ENCODE measurements around the gene RETREG1. TPM values are rescaled to one million over a fixed set of nuclear protein-coding genes. Genes with fewer than 3 reads are reported as not detected.

RETREG1 gene
- total RNA-seq, 1 donor from 2014 or later, result 3.0 TPM

- no peaks in the 10 kb centered on the region for H3K79me2 ChIP-seq (ENCODE audit: low read depth)
- DNase-seq (ENCODE audit: low spot score), result no peak
- H3K36me3 ChIP-seq, result no peaks in the 10 kb centered on the region
- no peak overlapping the region for H3K4me3 Mint-ChIP-seq
- no peak overlapping the region for H2AFZ ChIP-seq (replicated peaks)
- no peaks in the 10 kb centered on the region for H3K27me3 ChIP-seq
- TF ChIP-seq CTCF (IDR thresholded peaks at IDR 0.05), result no peak
- TF ChIP-seq EZH2phosphoT487 (IDR thresholded peaks at IDR 0.05), result no peak
- no peak overlapping the region for H3K4me3 ChIP-seq
- peaks cover 2% of the 10 kb centered on the region for H3K27me3 Mint-ChIP-seq (ENCODE audit: insufficient read depth, low read depth)
- H4K20me1 ChIP-seq (ENCODE audit: low read depth), result no peaks in the 10 kb centered on the region
- H3K4me2 ChIP-seq, result no peak overlapping the region
- H3K4me1 Mint-ChIP-seq, result peaks cover 9% of the 10 kb centered on the region
- no peak overlapping the region for H3K27ac ChIP-seq
- peaks cover 4% of the 10 kb centered on the region for H3K9me3 Mint-ChIP-seq
- no peaks in the 10 kb centered on the region for H3F3A ChIP-seq (ENCODE audit: low read depth)
- no peaks in the 10 kb centered on the region for H3K4me1 ChIP-seq
- no peaks in the 10 kb centered on the region for H3K36me3 Mint-ChIP-seq
- H3K27ac Mint-ChIP-seq, result peak overlapping the region; percentile 81
- H3K9ac ChIP-seq, result no peak overlapping the region
- no peaks in the 10 kb centered on the region for H3K9me3 ChIP-seq (ENCODE audit: low read depth)
These were observed 80.0 kb downstream of the RETREG1 start for GRCh38 chr5:16536818-16537217.

GRCh38 chr5:16536246-16536645 is 80.6 kb downstream of the RETREG1 start:
- Histone ChIP-seq H3K4me1 (no peaks in the 10 kb centered on the region), H3K27me3 (no peaks in the 10 kb centered on the region), H4K20me1 (ENCODE audit: low read depth) (no peaks in the 10 kb centered on the region), H3K79me2 (ENCODE audit: low read depth) (no peaks in the 10 kb centered on the region), H2AFZ (replicated peaks) (no peak overlapping the region), H3K36me3 (no peaks in the 10 kb centered on the region), H3K4me3 (no peak overlapping the region), H3K9me3 (ENCODE audit: low read depth) (no peaks in the 10 kb centered on the region), H3F3A (ENCODE audit: low read depth) (no peaks in the 10 kb centered on the region), H3K27ac (no peak overlapping the region), H3K4me2 (no peak overlapping the region), H3K9ac (no peak overlapping the region)
- Mint-ChIP-seq H3K9me3 (peaks cover 4% of the 10 kb centered on the region), H3K27me3 (ENCODE audit: insufficient read depth, low read depth) (peaks cover 2% of the 10 kb centered on the region), H3K27ac (no peak overlapping the region), H3K36me3 (no peaks in the 10 kb centered on the region), H3K4me1 (peaks cover 9% of the 10 kb centered on the region), H3K4me3 (no peak overlapping the region)
- no peak for TF ChIP-seq EZH2 (IDR thresholded peaks at IDR 0.05)
- no peak for TF ChIP-seq EZH2phosphoT487 (IDR thresholded peaks at IDR 0.05)
- no peak for TF ChIP-seq CTCF (IDR thresholded peaks at IDR 0.05)
- no peak for DNase-seq (ENCODE audit: low spot score)

GRCh38 chr5:16534280-16534679 is 82.5 kb downstream of the RETREG1 start:
- H3K9ac ChIP-seq, result no peak overlapping the region
- H3K4me3 Mint-ChIP-seq, result no peak overlapping the region
- H3K9me3 Mint-ChIP-seq, result peaks cover 4% of the 10 kb centered on the region
- TF ChIP-seq CTCF (IDR thresholded peaks at IDR 0.05), result no peak
- peaks cover 9% of the 10 kb centered on the region for H3K4me1 Mint-ChIP-seq
- no peak overlapping the region for H3K27ac ChIP-seq
- H3K79me2 ChIP-seq (ENCODE audit: low read depth), result no peaks in the 10 kb centered on the region
- H3K27ac Mint-ChIP-seq, result no peak overlapping the region
- H3F3A ChIP-seq (ENCODE audit: low read depth), result no peaks in the 10 kb centered on the region
- no peaks in the 10 kb centered on the region for H3K36me3 ChIP-seq
- H3K27me3 ChIP-seq, result no peaks in the 10 kb centered on the region
- no peaks in the 10 kb centered on the region for H3K36me3 Mint-ChIP-seq
- no peak overlapping the region for H3K4me3 ChIP-seq
- no peaks in the 10 kb centered on the region for H3K4me1 ChIP-seq
- H3K9me3 ChIP-seq (ENCODE audit: low read depth), result no peaks in the 10 kb centered on the region
- peaks cover 2% of the 10 kb centered on the region for H3K27me3 Mint-ChIP-seq (ENCODE audit: insufficient read depth, low read depth)
- H2AFZ ChIP-seq (replicated peaks), result no peak overlapping the region
- no peaks in the 10 kb centered on the region for H4K20me1 ChIP-seq (ENCODE audit: low read depth)
- DNase-seq (ENCODE audit: low spot score), result no peak
- H3K4me2 ChIP-seq, result no peak overlapping the region

All from neural progenitor cell (in vitro differentiated cells).